Mucosa of descending colon (tissue), 3 donors: ENCODE measurements around the gene COQ10A. TPM values are rescaled to one million over a fixed set of nuclear protein-coding genes. Genes with fewer than 3 reads are reported as not detected.
A peak's percentile ranks its signal among the peaks of the same experiment; 100 is the strongest.

ENCODE experiments used
- ATAC-seq: fragments of 200-7000 bp; cut with Tn5 transposase; one replicate; pipeline ENCODE4 v1.9.1; 2020; ENCODE audit warnings: mild to moderate bottlenecking, moderate library complexity
- DNase-seq, 3 donors: peaks; one replicate each; pipeline ENCODE4 v3.0.0-alpha.2; 2020
- H3K36me3 ChIP-seq: fragments of 200-600 bp; one replicate; pipeline ENCODE4 v1.8.0; 2021; ENCODE audit warnings: low read depth, mild to moderate bottlenecking
- H3K4me1 ChIP-seq: fragments of 200-600 bp; one replicate; pipeline ENCODE4 v1.8.0; 2021; ENCODE audit warnings: low read depth, mild to moderate bottlenecking
- H3K4me3 ChIP-seq: fragments of 200-600 bp; one replicate; pipeline ENCODE4 v1.8.0; 2021; ENCODE audit warnings: mild to moderate bottlenecking
- H3K9me3 ChIP-seq: fragments of 200-600 bp; one replicate; pipeline ENCODE4 v1.8.0; 2021; ENCODE audit warnings: mild to moderate bottlenecking
- CTCF ChIP-seq: fragments of 200-600 bp; IDR thresholded peaks from one replicate; pipeline ENCODE4 v1.8.0; 2022; ENCODE audit warnings: antibody characterized with exemption, mild to moderate bottlenecking
- intact Hi-C, 2 donors: fragments of 100-400 bp; cut with DNase I in 1 of 2; cut with micrococcal nuclease in 1 of 2; formaldehyde crosslinking; loops; one replicate each; pipeline versions ENCODE4 v1.11.0 to v1.11.1; 2022; cut with DNase I, micrococcal nuclease
- total RNA-seq, 3 donors: library from RNA; stranded (reverse); fragmentation: NEBNext Ultra II Directional in 2 of 3; extraction: Animal tissue kit (Norgen Biotek cat#: 25700) in 2 of 3; gene quantifications; one replicate each; pipeline versions ENCODE4 v1.2.1 to v1.2.4, GENCODE V29; 2021 to 2023
- donor health status: DM: no; HTN: no; CAD: no; lungs with moderate emphysema.
- donor health status: DM: no; HTN: no; CAD: no.
- donor health status: DM: no; HTN: yes; CAD: no.

Gene COQ10A
- total RNA-seq, 3 donors from 2014 or later, result 4.0 to 12.7 (median 5.3) TPM

- DNase-seq (peak in 2 of 3 donors; percentile 26 to 44), ATAC-seq (peak; percentile 20)
- Histone ChIP-seq H3K4me3 (peak overlapping the region; percentile 50), H3K36me3 (no peaks in the 10 kb centered on the region), H3K4me1 (peaks cover 11% of the 10 kb centered on the region), H3K9me3 (no peaks in the 10 kb centered on the region)
- TF ChIP-seq CTCF, result no peak
- intact Hi-C loops, result no loop called here
Measured at GRCh38 chr12:56315249-56315621, 48.5 kb downstream of the COQ10A start.

GRCh38 chr12:56315622-56316473 is 49.1 kb downstream of the COQ10A start, which contains the start of gene CNPY2:
TSS of gene CNPY2 (minus strand) at chr12:56315988. CDS start at chr12:56315217, 771 bp downstream.
- ATAC-seq (peak; percentile 93), DNase-seq (peak; percentile 96 to 97 (median 96))
- peak within 1 kb of the TSS; percentile 50 for H3K4me3 ChIP-seq
- intact Hi-C loops, result no loop called here
- no peaks in the 10 kb centered on the region for H3K9me3 ChIP-seq
- H3K36me3 ChIP-seq, result no peaks in the 10 kb centered on the region
- TF ChIP-seq CTCF, result no peak
- H3K4me1 ChIP-seq, result peaks cover 11% of the 10 kb centered on the region

GRCh38 chr12:56317675-56318074 is 50.9 kb downstream of the COQ10A start:
- H3K36me3 ChIP-seq, result no peaks in the 10 kb centered on the region
- intact Hi-C loops, result no loop called here

More at GRCh38 chr12:56317675-56318074, 50.9 kb downstream of the COQ10A start:
- Histone ChIP-seq H3K9me3 (no peaks in the 10 kb centered on the region), H3K4me3 (no peak overlapping the region), H3K4me1 (peaks cover 11% of the 10 kb centered on the region)
- no peak for DNase-seq
- ATAC-seq, result no peak
- TF ChIP-seq CTCF, result no peak

Other genes starting within 250 kb of the COQ10A start
- gene IKZF4, start 245.9 kb upstream of the COQ10A start, total RNA-seq, result 1 to 10 TPM; 3.5 to 9.1 (median 7.2) TPM
- gene RPS26, start 225.0 kb upstream of the COQ10A start, total RNA-seq, result 10 to 100 TPM; 28.8 to 81.1 (median 34.5) TPM
- 100 to 1,000 TPM; 136 to 423 (median 212) TPM for gene ERBB3, start 186.8 kb upstream of the COQ10A start, total RNA-seq
- gene PA2G4, start 162.4 kb upstream of the COQ10A start, total RNA-seq, result 10 to 100 TPM; 61.7 to 94.9 (median 90.3) TPM
- 1,000 to 10,000 TPM; 2,763 to 3,198 (median 3,152) TPM for gene RPL41, start 150.3 kb upstream of the COQ10A start, total RNA-seq
- gene ZC3H10, start 148.7 kb upstream of the COQ10A start, total RNA-seq, result 10 to 100 TPM in 1 of 3 donors, 1 to 10 TPM in 2; 5.0 to 11.8 (median 5.4) TPM
- gene ESYT1, start 138.7 kb upstream of the COQ10A start, total RNA-seq, result 10 to 100 TPM; 44.9 to 75.7 (median 52.0) TPM
- 10 to 100 TPM; 13.0 to 39.8 (median 22.7) TPM for gene MYL6B, start 114.4 kb upstream of the COQ10A start, total RNA-seq
- 1,000 to 10,000 TPM; 1,884 to 3,185 (median 1,894) TPM for gene MYL6, start 108.6 kb upstream of the COQ10A start, total RNA-seq
- 100 to 1,000 TPM in 2 of 3 donors, 10 to 100 TPM in 1; 91.7 to 163 (median 116) TPM for gene SMARCC2, start 77.5 kb upstream of the COQ10A start, total RNA-seq
- 10 to 100 TPM; 30.4 to 51.5 (median 32.1) TPM for gene RNF41, start 45.0 kb upstream of the COQ10A start, total RNA-seq
- gene NABP2, start 42.6 kb upstream of the COQ10A start, total RNA-seq, result 10 to 100 TPM; 22.2 to 37.3 (median 30.2) TPM
- gene SLC39A5, start 36.9 kb upstream of the COQ10A start, total RNA-seq, result 100 to 1,000 TPM in 2 of 3 donors, 10 to 100 TPM in 1; 88.4 to 298 (median 129) TPM
- 10 to 100 TPM; 35.6 to 53.8 (median 43.1) TPM for gene ANKRD52, start 8.6 kb upstream of the COQ10A start, total RNA-seq
- gene CS, start 33.4 kb downstream of the COQ10A start, total RNA-seq, result 100 to 1,000 TPM; 261 to 344 (median 332) TPM
- gene CNPY2, start 49.0 kb downstream of the COQ10A start, total RNA-seq, result 10 to 100 TPM; 75.5 to 79.3 (median 77.7) TPM
- 10 to 100 TPM; 61.4 to 73.5 (median 61.9) TPM for gene PAN2, start 67.1 kb downstream of the COQ10A start, total RNA-seq
- under 1 TPM in 1 of 3 donors, not detected in 2; 0.55 TPM for gene IL23A, start 71.9 kb downstream of the COQ10A start, total RNA-seq
- 100 to 1,000 TPM in 1 of 3 donors, 10 to 100 TPM in 2; 82.9 to 112 (median 95.7) TPM for gene STAT2, start 93.2 kb downstream of the COQ10A start, total RNA-seq
- not detected for gene APOF, start 95.9 kb downstream of the COQ10A start, total RNA-seq
- gene TIMELESS, start 182.5 kb downstream of the COQ10A start, total RNA-seq, result 10 to 100 TPM in 1 of 3 donors, 1 to 10 TPM in 2; 7.7 to 14.3 (median 8.4) TPM
- gene MIP, start 187.7 kb downstream of the COQ10A start, total RNA-seq, result not detected
- 1 to 10 TPM; 4.3 to 5.2 (median 4.9) TPM for gene SPRYD4, start 201.6 kb downstream of the COQ10A start, total RNA-seq
- 1 to 10 TPM in 2 of 3 donors, under 1 TPM in 1; 0.51 to 1.5 (median 1.2) TPM for gene GLS2, start 221.2 kb downstream of the COQ10A start, total RNA-seq